GM12872 (cell line): ENCODE results near the gene TAF9.

Experiments used
- CTCF ChIP-seq: IDR thresholded peaks from 3 replicates; pipeline ENCODE4 v1.5.1; 2011; ENCODE audit warnings: low read depth, mild to moderate bottlenecking, low read length, moderate library complexity; ENCODE audit not compliant: insufficient read depth

Gene TAF9

GRCh38 chr5:69369340-69370121 lies at the start of gene TAF9, which contains the start of the genes AK6 and RAD17:
Gene TAF9, minus strand, starts transcription at chr5:69369520. Its CDS starts 3,783 bp downstream, at chr5:69365737.
Gene AK6, minus strand, starts transcription at chr5:69369520. Its CDS starts 30 bp downstream, at chr5:69369490.
Gene RAD17, plus strand, starts transcription at chr5:69369818. Its CDS starts 2,391 bp downstream, at chr5:69372209.
- TF ChIP-seq CTCF: no peak

- no peak for TF ChIP-seq CTCF
These were observed 49.2 kb upstream of the TAF9 start for GRCh38 chr5:69418554-69418953.

GRCh38 chr5:69416699-69417098 lies 47.4 kb upstream of the TAF9 start:
- TF ChIP-seq CTCF: no peak

- no peak for TF ChIP-seq CTCF
These were observed 46.9 kb upstream of the TAF9 start for GRCh38 chr5:69416180-69416579.

GRCh38 chr5:69415584-69415958 lies 46.3 kb upstream of the TAF9 start:
- no peak for TF ChIP-seq CTCF

- TF ChIP-seq CTCF: peak; percentile 36; the same call in 2 of the 3 replicates
These were observed 45.7 kb upstream of the TAF9 start, which contains the start of gene MARVELD2 for GRCh38 chr5:69414885-69415583. Gene MARVELD2, plus strand, starts transcription at chr5:69415116. Its CDS starts 4,270 bp downstream, at chr5:69419386.

GRCh38 chr5:69404659-69405330 lies 35.5 kb upstream of the TAF9 start:
- no peak for TF ChIP-seq CTCF
